Erythroblast (primary cell): Measurements from ENCODE around the gene SYT15.

ENCODE experiments used
- GATA1 ChIP-seq: IDR thresholded peaks from 2 replicates; pipeline ENCODE4 v1.6.1; 2011; ENCODE audit warnings: low read depth, mild to moderate bottlenecking, control low read depth, low read length, moderate library complexity
- POLR2A ChIP-seq: IDR thresholded peaks from 2 replicates; pipeline ENCODE4 v1.6.1; 2011; ENCODE audit warnings: mild to moderate bottlenecking, low read length

- no peak for TF ChIP-seq POLR2A
- no peak for TF ChIP-seq GATA1
Observed at GRCh38 chr10:46538155-46538554, 40.8 kb upstream of the SYT15 start.
